ENCODE measurements around the gene BMP8A.
"Not testable (repeated sequence)": the region's sequence is repeated elsewhere in the genome, so short reads cannot be mapped to it uniquely, and the experiment has no call there.

BMP8A gene

GRCh38 chr1:39491146-39491921 lies at the start of gene BMP8A:
Gene BMP8A (plus strand): TSS chr1:39491636. CDS start chr1:39491992, 356 bp downstream.
- DNase-seq (ENCODE audit: low read depth in 1 of 2, low spot score in 1 of 2) = peak; percentile 32

- no peak for DNase-seq (ENCODE audit: low read depth in 1 of 2, low spot score in 1 of 2)
These were observed 49.6 kb upstream of the BMP8A start for GRCh38 chr1:39441797-39442196.

DNA sequence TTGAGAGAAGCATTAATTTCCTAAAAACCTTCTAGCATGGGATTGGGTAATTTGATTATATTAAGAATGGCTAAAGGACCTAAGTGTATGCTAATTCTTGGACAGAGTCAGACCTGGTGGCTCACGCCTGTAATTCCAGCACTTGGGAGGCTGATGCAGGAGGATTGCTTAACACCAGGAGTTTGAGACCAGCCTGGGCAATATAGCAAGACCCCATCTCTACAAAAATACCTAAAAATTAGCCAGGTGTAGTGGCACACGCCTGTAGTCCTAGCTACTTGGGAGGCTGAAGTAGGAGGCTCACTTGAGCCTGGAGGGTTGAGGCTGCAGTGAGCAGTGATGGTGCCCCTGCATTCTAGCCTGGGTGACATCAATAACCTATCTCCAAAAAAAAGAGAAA lies 45.9 kb upstream of the BMP8A start:
- no peak for DNase-seq (ENCODE audit: low read depth in 1 of 2, low spot score in 1 of 2)

GRCh38 chr1:39446986-39447567 lies 44.4 kb upstream of the BMP8A start:
- no peak for DNase-seq (ENCODE audit: low read depth in 1 of 2, low spot score in 1 of 2)

- not testable (repeated sequence) for DNase-seq (ENCODE audit: low read depth in 1 of 2, low spot score in 1 of 2)
These were observed 41.4 kb upstream of the BMP8A start for GRCh38 chr1:39450041-39450440.

GRCh38 chr1:39450956-39451606 lies 40.4 kb upstream of the BMP8A start:
- no peak for DNase-seq (ENCODE audit: low read depth in 1 of 2, low spot score in 1 of 2)

GRCh38 chr1:39452081-39452480 lies 39.4 kb upstream of the BMP8A start:
- DNase-seq (ENCODE audit: low read depth in 1 of 2, low spot score in 1 of 2) = no peak

DNA sequence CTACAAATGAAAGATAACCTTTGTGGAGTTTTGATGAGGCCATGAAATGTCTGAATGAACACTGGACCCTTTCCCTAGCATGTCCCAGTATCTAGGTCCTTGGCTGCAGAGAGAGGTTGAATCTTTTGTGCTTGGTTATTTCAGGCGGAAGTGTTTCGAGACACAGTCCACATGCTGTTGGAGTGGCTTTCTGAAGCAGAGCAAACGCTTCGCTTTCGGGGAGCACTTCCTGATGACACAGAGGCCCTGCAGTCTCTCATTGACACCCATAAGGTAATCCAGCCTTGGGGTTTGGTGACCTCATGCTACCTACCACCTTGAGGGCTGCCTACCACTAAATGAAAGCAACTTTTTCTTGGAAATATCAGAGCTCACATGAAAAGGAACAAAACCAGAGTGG lies 38.9 kb upstream of the BMP8A start:
- DNase-seq (ENCODE audit: low read depth in 1 of 2, low spot score in 1 of 2) = no peak

GRCh38 chr1:39453603-39454002 lies 37.8 kb upstream of the BMP8A start:
- DNase-seq (ENCODE audit: low read depth in 1 of 2, low spot score in 1 of 2) = no peak

DNA sequence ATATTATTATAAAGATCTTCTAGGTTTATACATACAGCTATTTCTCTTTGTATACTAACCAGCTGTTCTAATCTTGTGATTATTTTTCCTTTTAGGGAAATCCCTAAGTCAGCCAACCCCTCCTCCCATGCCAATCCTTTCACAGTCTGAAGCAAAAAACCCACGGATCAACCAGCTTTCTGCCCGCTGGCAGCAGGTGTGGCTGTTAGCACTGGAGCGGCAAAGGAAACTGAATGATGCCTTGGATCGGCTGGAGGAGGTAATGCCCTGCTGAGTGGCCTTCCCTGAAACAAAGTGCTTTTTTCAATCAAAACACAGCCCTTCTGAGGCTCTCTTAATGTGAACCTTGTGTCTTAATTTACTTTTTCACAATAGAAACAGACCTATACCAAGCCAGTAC lies 32.4 kb upstream of the BMP8A start:
- DNase-seq (ENCODE audit: low read depth in 1 of 2, low spot score in 1 of 2) = no peak

- DNase-seq (ENCODE audit: low read depth in 1 of 2, low spot score in 1 of 2) = no peak
These were observed 29.4 kb upstream of the BMP8A start for GRCh38 chr1:39462074-39462473.

- no peak for DNase-seq (ENCODE audit: low read depth in 1 of 2, low spot score in 1 of 2)
These were observed 24.9 kb upstream of the BMP8A start for GRCh38 chr1:39466413-39467107.

DNA sequence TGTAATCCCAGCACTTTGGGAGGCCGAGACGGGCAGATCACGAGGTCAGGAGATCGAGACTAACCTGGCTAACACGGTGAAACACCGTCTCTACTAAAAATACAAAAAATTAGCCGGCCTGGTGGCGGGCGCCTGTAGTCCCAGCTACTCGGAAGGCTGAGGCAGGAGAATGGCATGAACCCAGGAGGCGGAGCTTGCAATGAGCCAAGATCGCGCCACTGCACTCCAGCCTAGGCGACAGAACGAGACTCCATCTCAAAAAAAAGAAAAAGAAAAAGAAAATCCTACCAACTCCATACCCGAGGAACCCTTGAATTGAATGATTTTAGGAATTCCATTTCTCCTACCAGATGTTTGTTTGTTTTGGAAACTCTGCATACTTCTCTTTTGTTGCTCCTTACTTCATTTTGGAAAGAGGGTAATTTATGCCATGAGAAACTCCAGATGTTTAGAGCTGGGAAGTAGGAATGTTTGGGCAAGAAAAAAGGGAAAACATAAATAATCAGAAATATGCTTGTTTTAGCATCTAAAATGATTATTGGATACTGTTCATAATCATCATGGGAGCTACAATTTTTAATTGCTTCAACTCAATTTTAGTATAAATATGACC lies 24.2 kb upstream of the BMP8A start:
- not testable (repeated sequence) for DNase-seq (ENCODE audit: low read depth in 1 of 2, low spot score in 1 of 2)

- no peak for DNase-seq (ENCODE audit: low read depth in 1 of 2, low spot score in 1 of 2)
These were observed 22.3 kb upstream of the BMP8A start for GRCh38 chr1:39469150-39469549.

GRCh38 chr1:39470040-39470439 lies 21.4 kb upstream of the BMP8A start:
- DNase-seq (ENCODE audit: low read depth in 1 of 2, low spot score in 1 of 2) = no peak

DNA sequence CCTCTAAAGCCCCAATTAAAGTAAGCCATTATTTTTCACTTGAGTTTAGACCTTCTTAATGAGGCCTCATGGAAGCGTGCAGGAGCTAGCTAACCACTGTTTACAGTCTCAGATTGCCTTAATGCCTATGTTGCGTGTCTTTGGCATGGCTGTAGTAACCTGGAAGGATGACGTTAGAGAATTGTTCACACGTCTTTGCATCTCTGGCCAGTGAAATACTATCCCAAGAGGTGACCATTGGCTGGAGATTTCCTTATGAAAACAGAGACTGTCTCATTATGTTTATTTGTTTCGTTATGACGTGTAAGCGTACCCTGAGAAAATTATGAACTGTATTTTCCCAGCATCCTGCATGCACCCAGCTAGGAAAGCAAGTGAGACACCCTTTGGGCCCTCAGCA lies 18.6 kb upstream of the BMP8A start:
- no peak for DNase-seq (ENCODE audit: low read depth in 1 of 2, low spot score in 1 of 2)

- DNase-seq (ENCODE audit: low read depth in 1 of 2, low spot score in 1 of 2) = no peak
These were observed 18.1 kb upstream of the BMP8A start for GRCh38 chr1:39473324-39473723.

DNA sequence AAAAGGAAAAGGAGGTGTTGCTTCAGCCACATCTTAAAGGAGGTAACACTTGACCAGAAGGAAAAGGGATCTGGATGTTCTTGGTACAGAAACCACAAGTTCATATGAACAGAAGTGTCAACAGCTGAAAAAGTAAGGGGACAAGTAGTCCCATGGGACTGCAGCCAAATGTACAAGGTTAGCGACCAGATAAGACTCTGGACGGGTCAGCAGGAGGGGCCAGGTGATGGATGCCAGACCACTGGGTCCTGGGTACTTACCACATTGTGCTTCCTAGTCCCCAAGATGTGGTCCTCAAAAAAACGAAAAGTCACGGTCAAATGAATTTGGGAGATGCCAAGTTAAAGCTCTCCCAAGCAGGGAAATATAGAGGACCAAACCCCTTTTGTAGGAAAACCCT lies 16.6 kb upstream of the BMP8A start:
- no peak for DNase-seq (ENCODE audit: low read depth in 1 of 2, low spot score in 1 of 2)

GRCh38 chr1:39475551-39475950 lies 15.9 kb upstream of the BMP8A start:
- DNase-seq (ENCODE audit: low read depth in 1 of 2, low spot score in 1 of 2) = not testable (repeated sequence)

DNA sequence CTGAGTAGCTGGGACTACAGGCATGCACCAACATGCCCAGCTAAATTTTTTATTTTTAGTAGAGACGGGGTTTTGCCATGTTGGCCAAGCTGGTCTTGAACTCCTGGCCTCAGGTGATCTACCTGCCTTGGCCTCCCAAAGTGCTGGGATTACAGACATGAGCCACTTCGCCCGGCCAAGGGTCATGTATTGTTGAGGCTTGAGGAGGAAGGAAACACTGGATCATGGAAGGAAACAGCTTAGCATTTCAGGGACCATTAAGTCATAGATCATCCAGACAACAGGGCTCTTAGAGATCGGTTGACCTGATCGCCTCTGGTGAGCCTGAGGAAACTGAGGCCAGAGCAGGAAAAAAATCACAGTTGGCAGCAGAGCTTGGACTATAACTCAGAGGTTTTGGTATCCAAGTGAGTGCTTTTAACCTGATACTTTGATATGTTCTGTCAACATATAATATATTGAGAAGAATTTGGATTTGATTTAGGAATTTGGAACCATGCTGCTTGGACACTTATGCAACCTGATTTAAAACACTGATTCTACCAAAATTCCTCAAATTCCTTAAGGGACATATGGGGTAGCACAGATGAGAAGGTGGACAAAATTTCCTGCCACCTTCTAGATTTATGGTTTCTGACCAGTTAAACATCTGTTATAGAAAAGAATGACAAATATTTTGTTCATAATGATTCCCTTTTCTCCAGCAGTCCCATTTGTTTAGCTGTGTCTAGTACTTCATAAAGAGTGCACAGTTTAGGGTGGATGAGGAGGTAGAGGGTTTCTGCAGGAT lies 13.1 kb upstream of the BMP8A start:
- DNase-seq (ENCODE audit: low read depth in 1 of 2, low spot score in 1 of 2) = no peak

- no peak for DNase-seq (ENCODE audit: low read depth in 1 of 2, low spot score in 1 of 2)
These were observed 10.1 kb upstream of the BMP8A start for GRCh38 chr1:39481289-39481688.
